Activated CD4-positive, alpha-beta T cell treated with anti-CD3 and anti-CD28 coated beads, Interleukin-2, amount 50 U/mL, for 16 hours (primary cell): ENCODE data around the gene NAA35.
"Not testable (repeated sequence)": the region's sequence is repeated elsewhere in the genome, so short reads cannot be mapped to it uniquely, and the experiment has no call there.

Source experiments
- DNase-seq: peaks from one replicate; pipeline ENCODE4 v3.0.0-alpha.2; 2020

Gene NAA35

GRCh38 chr9:85949586-85950335 is 8.8 kb downstream of the NAA35 start:
- DNase-seq, result no peak

GRCh38 chr9:85959955-85960354 is 19.0 kb downstream of the NAA35 start:
- DNase-seq, result no peak

GRCh38 chr9:85960688-85961093 is 19.7 kb downstream of the NAA35 start:
- no peak for DNase-seq

GRCh38 chr9:85964526-85964925 is 23.6 kb downstream of the NAA35 start:
- DNase-seq, result no peak

GRCh38 chr9:85964949-85965348 is 24.0 kb downstream of the NAA35 start:
- DNase-seq, result peak; percentile 50

GRCh38 chr9:85969727-85970126 is 28.8 kb downstream of the NAA35 start:
- no peak for DNase-seq

GRCh38 chr9:85971731-85972130 is 30.8 kb downstream of the NAA35 start:
- no peak for DNase-seq

- DNase-seq, result no peak
Observed at GRCh38 chr9:85973238-85973637, 32.3 kb downstream of the NAA35 start.

GRCh38 chr9:85974055-85974547 is 33.2 kb downstream of the NAA35 start:
- not testable (repeated sequence) for DNase-seq

- no peak for DNase-seq
Observed at GRCh38 chr9:85978496-85978895, 37.5 kb downstream of the NAA35 start.

GRCh38 chr9:85981369-85981768 is 40.4 kb downstream of the NAA35 start:
- DNase-seq, result no peak

- no peak for DNase-seq
Observed at GRCh38 chr9:85984457-85984856, 43.5 kb downstream of the NAA35 start.

GRCh38 chr9:85987236-85987635 is 46.3 kb downstream of the NAA35 start:
- no peak for DNase-seq

GRCh38 chr9:85994191-85994590 is 53.2 kb downstream of the NAA35 start:
- no peak for DNase-seq

- no peak for DNase-seq
Observed at GRCh38 chr9:85995097-85995496, 54.2 kb downstream of the NAA35 start.

- no peak for DNase-seq
Observed at GRCh38 chr9:85995599-85995998, 54.7 kb downstream of the NAA35 start.

GRCh38 chr9:86005253-86005775 is 64.4 kb downstream of the NAA35 start:
- no peak for DNase-seq

GRCh38 chr9:86009133-86009532 is 68.2 kb downstream of the NAA35 start:
- no peak for DNase-seq

- DNase-seq, result no peak
Observed at GRCh38 chr9:86020731-86021130, 79.8 kb downstream of the NAA35 start.

GRCh38 chr9:86021166-86021565 is 80.2 kb downstream of the NAA35 start:
- no peak for DNase-seq

GRCh38 chr9:86022687-86023266 is 81.8 kb downstream of the NAA35 start:
- no peak for DNase-seq

- DNase-seq, result no peak
Observed at GRCh38 chr9:86027767-86028166, 86.8 kb downstream of the NAA35 start.

- DNase-seq, result peak; percentile 17
Observed at GRCh38 chr9:86034863-86035734, 94.2 kb downstream of the NAA35 start.
